H1 (cell line): ENCODE measurements around the gene IL13. TPM values are rescaled to one million over a fixed set of nuclear protein-coding genes. Genes with fewer than 3 reads are reported as not detected.

Source experiments
- CBX5 ChIP-seq: fragments of 300-800, 300-1000 bp; sonication (generic); IDR thresholded peaks from 2 replicates; pipeline ENCODE4 v1.7.1; 2016; ENCODE audit warnings: antibody characterized with exemption, low read length, low read depth
- polyA plus RNA-seq, 7 experiments: library from polyadenylated mRNA; depleted of rRNA in 3 of 7; stranded (reverse) in 5 of 7; unstranded in 2 of 7; fragments of >200 nt in 5 of 7; fragments of 200-250 nt in 2 of 7; gene quantifications; 1 replicate in 5 of 7; 2 replicates in 1 of 7; 4 replicates in 1 of 7; pipeline versions ENCODE4 v1.2.1 to v1.2.3, GENCODE V29; 2011 to 2013; ENCODE audit warnings: missing spikeins in 2 of 7, mixed read lengths in 2 of 7
- total RNA-seq: library from RNA; stranded (reverse); fragmentation: NEBNext Ultra II Directional; extraction: Animal tissue kit (Norgen Biotek cat#: 25700); gene quantifications from 2 replicates; pipeline ENCODE4 v1.2.1, GENCODE V29; 2021

The IL13 gene
- total and polyA plus RNA-seq, 2 of the 8 experiments (the other 6 are each of a cell fraction or from before 2014, with no cell fraction given), result not detected

DNA sequence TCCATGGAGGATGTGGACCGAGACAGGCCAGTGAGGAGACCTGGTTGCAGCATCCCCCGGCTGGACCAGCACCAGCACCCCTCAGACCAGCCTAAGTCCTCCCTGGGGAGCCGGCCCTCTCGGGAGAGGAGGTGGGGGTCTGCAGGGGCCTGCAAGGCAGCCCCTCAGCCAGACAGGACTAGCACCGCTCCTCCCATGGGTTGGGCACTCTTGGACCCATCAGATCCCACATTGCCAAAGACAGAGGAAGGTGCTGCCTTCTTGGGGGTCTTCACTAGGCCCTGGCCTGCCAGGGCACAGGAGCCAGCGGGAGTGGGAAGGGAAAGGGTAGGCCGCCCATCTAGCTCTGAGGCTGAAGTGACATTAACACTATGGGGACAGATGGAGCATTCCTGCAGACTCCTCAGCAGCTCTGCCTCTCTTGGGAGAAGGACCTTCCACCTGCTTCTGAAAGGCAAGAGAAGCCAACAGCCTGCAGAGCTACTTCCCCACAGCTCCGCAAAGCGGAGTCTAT, 6.8 kb downstream of the IL13 start (continued):
- TF ChIP-seq CBX5, result no peak
